ENCODE measurements around the gene MUL1. TPM values are rescaled to one million over a fixed set of nuclear protein-coding genes. Genes with fewer than 3 reads are reported as not detected.

MUL1 gene
- total RNA-seq, 2 donors from 2014 or later: 37.3 to 47.8 TPM

DNA sequence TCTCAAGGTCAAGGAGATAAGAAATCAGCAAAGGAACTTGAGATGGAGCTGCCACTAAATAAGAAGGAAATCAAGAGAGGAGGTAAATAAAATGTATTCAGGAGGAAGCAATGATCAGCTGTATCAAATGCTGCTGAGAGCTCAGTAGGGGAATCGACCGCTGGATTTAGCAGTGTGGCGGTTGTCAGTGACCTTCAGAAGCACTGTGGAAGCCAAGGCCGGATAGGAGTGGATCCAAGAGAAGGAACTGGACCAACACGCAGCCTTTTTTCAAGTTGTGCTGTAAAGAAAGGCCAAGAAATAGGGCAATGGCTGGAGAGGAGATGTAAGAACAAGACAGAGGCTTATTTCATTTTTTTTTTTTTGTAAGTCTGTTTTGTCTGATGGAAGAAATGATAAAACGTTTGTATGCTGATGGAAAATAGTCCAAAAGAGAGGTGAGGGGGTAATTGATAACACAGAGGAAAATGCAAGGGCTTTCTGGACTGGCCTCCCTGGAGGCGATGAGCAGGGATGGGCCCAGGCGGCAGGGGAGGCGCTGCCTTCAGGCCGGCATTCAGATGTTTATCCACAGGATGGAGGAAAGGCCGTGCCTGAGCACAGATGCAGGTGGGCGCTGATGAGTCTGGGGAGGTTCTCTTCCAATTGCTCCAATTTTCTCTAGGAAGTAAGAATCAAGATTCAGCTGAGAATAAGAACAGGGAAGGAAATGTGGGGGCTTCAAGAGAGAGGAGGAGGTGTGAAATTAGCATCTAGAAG, 26.9 kb upstream of the MUL1 start:
- Histone ChIP-seq H3K4me3 (no peak overlapping the region), H3K9me3 (no peaks in the 10 kb centered on the region), H3K27ac (peak overlapping the region in 1 of 2 donors; percentile 29), H3K36me3 (no peaks in the 10 kb centered on the region), H3K27me3 (no peaks in the 10 kb centered on the region), H3K4me1 (peaks cover 0 to 8% of the 10 kb centered on the region in 2 donors)
- no peak for DNase-seq (ENCODE audit: low spot score)
- TF ChIP-seq, protein P1, sequence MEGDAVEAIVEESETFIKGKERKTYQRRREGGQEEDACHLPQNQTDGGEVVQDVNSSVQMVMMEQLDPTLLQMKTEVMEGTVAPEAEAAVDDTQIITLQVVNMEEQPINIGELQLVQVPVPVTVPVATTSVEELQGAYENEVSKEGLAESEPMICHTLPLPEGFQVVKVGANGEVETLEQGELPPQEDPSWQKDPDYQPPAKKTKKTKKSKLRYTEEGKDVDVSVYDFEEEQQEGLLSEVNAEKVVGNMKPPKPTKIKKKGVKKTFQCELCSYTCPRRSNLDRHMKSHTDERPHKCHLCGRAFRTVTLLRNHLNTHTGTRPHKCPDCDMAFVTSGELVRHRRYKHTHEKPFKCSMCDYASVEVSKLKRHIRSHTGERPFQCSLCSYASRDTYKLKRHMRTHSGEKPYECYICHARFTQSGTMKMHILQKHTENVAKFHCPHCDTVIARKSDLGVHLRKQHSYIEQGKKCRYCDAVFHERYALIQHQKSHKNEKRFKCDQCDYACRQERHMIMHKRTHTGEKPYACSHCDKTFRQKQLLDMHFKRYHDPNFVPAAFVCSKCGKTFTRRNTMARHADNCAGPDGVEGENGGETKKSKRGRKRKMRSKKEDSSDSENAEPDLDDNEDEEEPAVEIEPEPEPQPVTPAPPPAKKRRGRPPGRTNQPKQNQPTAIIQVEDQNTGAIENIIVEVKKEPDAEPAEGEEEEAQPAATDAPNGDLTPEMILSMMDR (IDR thresholded peaks at IDR 0.05): no peak

DNA sequence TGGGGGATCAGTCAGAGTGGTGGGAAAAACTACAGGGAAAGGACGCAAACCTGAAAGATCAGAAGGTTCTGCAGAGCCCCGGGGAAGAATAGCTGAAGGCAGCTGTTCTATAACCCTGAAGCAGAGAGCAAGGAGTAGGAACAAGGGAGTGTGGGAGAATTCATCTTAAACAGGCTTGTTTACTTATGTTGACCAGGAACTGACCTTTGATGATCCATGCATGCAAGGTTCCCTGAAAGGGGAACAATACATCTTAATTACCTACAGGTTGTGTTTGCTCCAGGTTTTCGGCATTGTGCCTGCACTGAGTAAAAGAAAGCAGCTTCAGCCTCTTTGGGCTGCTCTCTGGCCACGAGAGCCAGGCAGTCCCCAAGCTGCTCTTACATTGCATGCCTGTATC, 25.7 kb upstream of the MUL1 start:
- Histone ChIP-seq H3K4me1 (peaks cover 0 to 8% of the 10 kb centered on the region in 2 donors), H3K27me3 (no peaks in the 10 kb centered on the region), H3K4me3 (no peak overlapping the region), H3K36me3 (no peaks in the 10 kb centered on the region), H3K27ac (no peak overlapping the region), H3K9me3 (no peaks in the 10 kb centered on the region)
- no peak for DNase-seq (ENCODE audit: low spot score)
- TF ChIP-seq, protein P1 (IDR thresholded peaks at IDR 0.05): no peak

- DNase-seq (ENCODE audit: low spot score): no peak
- peaks cover 0 to 8% of the 10 kb centered on the region in 2 donors for H3K4me1 ChIP-seq
- no peaks in the 10 kb centered on the region for H3K9me3 ChIP-seq
- TF ChIP-seq, protein P1 (IDR thresholded peaks at IDR 0.05): no peak
- no peak overlapping the region for H3K27ac ChIP-seq
- H3K36me3 ChIP-seq: no peaks in the 10 kb centered on the region
- H3K27me3 ChIP-seq: no peaks in the 10 kb centered on the region
- H3K4me3 ChIP-seq: no peak overlapping the region
These were observed 22.9 kb upstream of the MUL1 start for GRCh38 chr1:20530901-20531300.

GRCh38 chr1:20530306-20530705, 22.4 kb upstream of the MUL1 start:
- TF ChIP-seq, protein P1 (IDR thresholded peaks at IDR 0.05): no peak
- H3K9me3 ChIP-seq: no peaks in the 10 kb centered on the region
- no peaks in the 10 kb centered on the region for H3K36me3 ChIP-seq
- H3K4me1 ChIP-seq: peaks cover 0 to 8% of the 10 kb centered on the region in 2 donors
- no peak overlapping the region for H3K4me3 ChIP-seq
- H3K27ac ChIP-seq: no peak overlapping the region
- H3K27me3 ChIP-seq: no peaks in the 10 kb centered on the region
- DNase-seq (ENCODE audit: low spot score): no peak

GRCh38 chr1:20528221-20528620, 20.3 kb upstream of the MUL1 start:
- H3K27me3 ChIP-seq: no peaks in the 10 kb centered on the region
- no peaks in the 10 kb centered on the region for H3K9me3 ChIP-seq
- no peak for DNase-seq (ENCODE audit: low spot score)
- H3K36me3 ChIP-seq: no peaks in the 10 kb centered on the region
- TF ChIP-seq, protein P1 (IDR thresholded peaks at IDR 0.05): no peak
- no peak overlapping the region for H3K4me3 ChIP-seq
- no peak overlapping the region for H3K27ac ChIP-seq
- H3K4me1 ChIP-seq: no peaks in the 10 kb centered on the region

DNA sequence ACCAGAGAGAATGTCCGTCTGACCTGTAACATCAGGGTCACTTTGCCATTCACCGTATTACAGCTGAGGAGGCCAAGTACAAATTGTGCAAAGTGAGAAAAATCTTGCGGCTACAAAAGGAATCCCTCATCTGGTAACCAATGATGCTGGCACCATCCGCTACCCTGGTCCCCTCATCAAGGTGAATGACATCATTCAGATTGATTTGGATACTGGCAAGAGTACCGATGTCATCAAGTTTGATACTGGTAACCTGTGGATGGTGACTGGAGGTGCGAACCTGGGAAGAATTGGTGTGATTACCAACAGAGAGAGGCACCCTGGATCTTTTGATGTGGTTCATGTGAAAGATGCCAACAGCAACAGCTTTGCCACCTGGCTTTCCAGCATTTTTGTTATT, 18.3 kb upstream of the MUL1 start:
- Histone ChIP-seq H3K27me3 (no peaks in the 10 kb centered on the region), H3K4me3 (no peak overlapping the region), H3K27ac (no peak overlapping the region), H3K9me3 (no peaks in the 10 kb centered on the region), H3K4me1 (peaks cover 0 to 3% of the 10 kb centered on the region in 2 donors), H3K36me3 (no peaks in the 10 kb centered on the region)
- DNase-seq (ENCODE audit: low spot score): no peak
- TF ChIP-seq, protein P1 (IDR thresholded peaks at IDR 0.05): no peak

All from right atrium auricular region (tissue), 2 donors.